NCI-H2227 treated with DMSO at 0.1 percent for 48 hours (cell line): ENCODE results near the gene HOXC13.

Experiments
- DNase-seq: peaks from one replicate; lab custom pipeline; 2025; lab: John Stamatoyannopoulos, UW

HOXC13 gene

GRCh38 chr12:53995378-53996239, 57.0 kb downstream of the HOXC13 start:
- DNase-seq = no peak
